GM11168 (cell line): Measurements from ENCODE around the gene SAMD1.

ENCODE experiments used
- in situ Hi-C: fragments of 300-500 bp; cut with MboI; formaldehyde crosslinking; loops from one replicate; pipeline ENCODE4 v1.12.0; 2022; ENCODE audit warnings: low sequenced_read_pairs; ENCODE audit not compliant: unreplicated experiment

Gene SAMD1

GRCh38 chr19:14090509-14091080, at the start of gene SAMD1:
TSS of gene SAMD1 (minus strand) at chr19:14090751.
- in situ Hi-C loops, result no loop called here

GRCh38 chr19:14139944-14140343, 49.4 kb upstream of the SAMD1 start:
- in situ Hi-C loops, result no loop called here

- in situ Hi-C loops, result no loop called here
Measured at GRCh38 chr19:14138576-14139265, 48.2 kb upstream of the SAMD1 start.

- in situ Hi-C loops, result no loop called here
Measured at GRCh38 chr19:14136509-14137281, 46.1 kb upstream of the SAMD1 start, which contains the start of gene ASF1B. TSS of gene ASF1B (minus strand) at chr19:14136589. CDS start at chr19:14136456, 133 bp downstream.

- in situ Hi-C loops, result no loop called here
Measured at GRCh38 chr19:14135985-14136508, 45.5 kb upstream of the SAMD1 start.

GRCh38 chr19:14135355-14135754, 44.8 kb upstream of the SAMD1 start:
- in situ Hi-C loops, result no loop called here

GRCh38 chr19:14127929-14128509, 37.5 kb upstream of the SAMD1 start:
- in situ Hi-C loops, result no loop called here

GRCh38 chr19:14127176-14127575, 36.6 kb upstream of the SAMD1 start:
- in situ Hi-C loops, result no loop called here

- in situ Hi-C loops, result no loop called here
Measured at GRCh38 chr19:14122924-14123323, 32.4 kb upstream of the SAMD1 start.

GRCh38 chr19:14120497-14120780, 29.9 kb upstream of the SAMD1 start:
- in situ Hi-C loops, result no loop called here

GRCh38 chr19:14119644-14120496, 29.3 kb upstream of the SAMD1 start:
- in situ Hi-C loops, result no loop called here

- in situ Hi-C loops, result no loop called here
Measured at GRCh38 chr19:14119146-14119545, 28.6 kb upstream of the SAMD1 start.

GRCh38 chr19:14118165-14119051, 27.9 kb upstream of the SAMD1 start:
- in situ Hi-C loops, result no loop called here

GRCh38 chr19:14117668-14118164, 27.2 kb upstream of the SAMD1 start, which contains the start of gene PRKACA:
TSS of gene PRKACA (minus strand) at chr19:14117762. CDS start at chr19:14117547, 215 bp downstream.
- in situ Hi-C loops, result no loop called here

- in situ Hi-C loops, result no loop called here
Measured at GRCh38 chr19:14116918-14117578, 26.5 kb upstream of the SAMD1 start.

GRCh38 chr19:14116525-14116917, 26.0 kb upstream of the SAMD1 start:
- in situ Hi-C loops, result no loop called here

GRCh38 chr19:14115756-14116155, 25.2 kb upstream of the SAMD1 start:
- in situ Hi-C loops, result no loop called here

- in situ Hi-C loops, result no loop called here
Measured at GRCh38 chr19:14114854-14115253, 24.3 kb upstream of the SAMD1 start.
